Measurements from ENCODE around the gene ZFYVE28.

ZFYVE28 gene

GRCh38 chr4:2371765-2372487, 46.5 kb downstream of the ZFYVE28 start:
- Histone ChIP-seq H3K4me3 (ENCODE audit: low read length) (no peak overlapping the region), H3K36me3 (ENCODE audit: control insufficient read depth, low read length) (no peaks in the 10 kb centered on the region), H3K27ac (ENCODE audit: low read depth, low read length) (no peak overlapping the region), H3K4me2 (ENCODE audit: low read length) (no peak overlapping the region), H3K27me3 (ENCODE audit: control insufficient read depth, low read length) (no peaks in the 10 kb centered on the region), H4K20me1 (ENCODE audit: control insufficient read depth, insufficient read depth, low read depth, low read length) (no peaks in the 10 kb centered on the region), H3K9me2 (replicated peaks; ENCODE audit: control insufficient read depth, low read length) (no peaks in the 10 kb centered on the region), H3F3A (ENCODE audit: control insufficient read depth, insufficient read depth) (no peaks in the 10 kb centered on the region), H3K79me2 (ENCODE audit: control insufficient read depth, low read length) (no peaks in the 10 kb centered on the region), H3K9me3 (ENCODE audit: control insufficient read depth, insufficient read depth, low read length) (no peaks in the 10 kb centered on the region; the same call in 1 of the 2 replicates), H3K4me1 (ENCODE audit: control insufficient read depth, low read length) (no peaks in the 10 kb centered on the region)
- TF ChIP-seq EZH2phosphoT487 (IDR thresholded peaks at IDR 0.05; ENCODE audit: borderline replicate concordance, low read length) (no peak), CTCF (IDR thresholded peaks at IDR 0.05; ENCODE audit: low read depth, low read length, poor library complexity, severe bottlenecking) (no peak)

GRCh38 chr4:2370597-2371320, 47.7 kb downstream of the ZFYVE28 start:
- Histone ChIP-seq H3K27ac (ENCODE audit: low read depth, low read length) (no peak overlapping the region), H3K4me1 (ENCODE audit: control insufficient read depth, low read length) (no peaks in the 10 kb centered on the region), H3K27me3 (ENCODE audit: control insufficient read depth, low read length) (no peaks in the 10 kb centered on the region), H3K9me2 (replicated peaks; ENCODE audit: control insufficient read depth, low read length) (no peaks in the 10 kb centered on the region), H3K4me2 (ENCODE audit: low read length) (no peak overlapping the region), H3K9me3 (ENCODE audit: control insufficient read depth, insufficient read depth, low read length) (no peaks in the 10 kb centered on the region; the same call in 1 of the 2 replicates), H3K79me2 (ENCODE audit: control insufficient read depth, low read length) (no peaks in the 10 kb centered on the region), H3F3A (ENCODE audit: control insufficient read depth, insufficient read depth) (no peaks in the 10 kb centered on the region), H3K4me3 (ENCODE audit: low read length) (no peak overlapping the region), H3K36me3 (ENCODE audit: control insufficient read depth, low read length) (no peaks in the 10 kb centered on the region), H4K20me1 (ENCODE audit: control insufficient read depth, insufficient read depth, low read depth, low read length) (no peaks in the 10 kb centered on the region)
- no peak for TF ChIP-seq EZH2phosphoT487 (IDR thresholded peaks at IDR 0.05; ENCODE audit: borderline replicate concordance, low read length)
- no peak for TF ChIP-seq CTCF (IDR thresholded peaks at IDR 0.05; ENCODE audit: low read depth, low read length, poor library complexity, severe bottlenecking)

GRCh38 chr4:2368746-2369437, 49.6 kb downstream of the ZFYVE28 start:
- H3K4me1 ChIP-seq (ENCODE audit: control insufficient read depth, low read length): no peaks in the 10 kb centered on the region
- no peak overlapping the region for H3K27ac ChIP-seq (ENCODE audit: low read depth, low read length)
- no peaks in the 10 kb centered on the region for H3K27me3 ChIP-seq (ENCODE audit: control insufficient read depth, low read length)
- no peaks in the 10 kb centered on the region for H3K79me2 ChIP-seq (ENCODE audit: control insufficient read depth, low read length)
- no peak for TF ChIP-seq EZH2phosphoT487 (IDR thresholded peaks at IDR 0.05; ENCODE audit: borderline replicate concordance, low read length)
- no peak for TF ChIP-seq CTCF (IDR thresholded peaks at IDR 0.05; ENCODE audit: low read depth, low read length, poor library complexity, severe bottlenecking)
- H3K36me3 ChIP-seq (ENCODE audit: control insufficient read depth, low read length): no peaks in the 10 kb centered on the region
- H3F3A ChIP-seq (ENCODE audit: control insufficient read depth, insufficient read depth): no peaks in the 10 kb centered on the region
- no peaks in the 10 kb centered on the region for H3K9me2 ChIP-seq (replicated peaks; ENCODE audit: control insufficient read depth, low read length)
- no peak overlapping the region for H3K4me3 ChIP-seq (ENCODE audit: low read length)
- H3K9me3 ChIP-seq (ENCODE audit: control insufficient read depth, insufficient read depth, low read length): no peaks in the 10 kb centered on the region; the same call in 1 of the 2 replicates
- H4K20me1 ChIP-seq (ENCODE audit: control insufficient read depth, insufficient read depth, low read depth, low read length): no peaks in the 10 kb centered on the region
- H3K4me2 ChIP-seq (ENCODE audit: low read length): no peak overlapping the region
